ENCODE data around the gene MYORG. TPM values are rescaled to one million over a fixed set of nuclear protein-coding genes. Genes with fewer than 3 reads are reported as not detected.

Gene MYORG
- total and polyA plus RNA-seq, 10 of the 15 experiments (the other 5 are each of a cell fraction or from before 2014, with no cell fraction given): 0.05 to 0.36 (median 0.10) TPM; not detected in 1

DNA sequence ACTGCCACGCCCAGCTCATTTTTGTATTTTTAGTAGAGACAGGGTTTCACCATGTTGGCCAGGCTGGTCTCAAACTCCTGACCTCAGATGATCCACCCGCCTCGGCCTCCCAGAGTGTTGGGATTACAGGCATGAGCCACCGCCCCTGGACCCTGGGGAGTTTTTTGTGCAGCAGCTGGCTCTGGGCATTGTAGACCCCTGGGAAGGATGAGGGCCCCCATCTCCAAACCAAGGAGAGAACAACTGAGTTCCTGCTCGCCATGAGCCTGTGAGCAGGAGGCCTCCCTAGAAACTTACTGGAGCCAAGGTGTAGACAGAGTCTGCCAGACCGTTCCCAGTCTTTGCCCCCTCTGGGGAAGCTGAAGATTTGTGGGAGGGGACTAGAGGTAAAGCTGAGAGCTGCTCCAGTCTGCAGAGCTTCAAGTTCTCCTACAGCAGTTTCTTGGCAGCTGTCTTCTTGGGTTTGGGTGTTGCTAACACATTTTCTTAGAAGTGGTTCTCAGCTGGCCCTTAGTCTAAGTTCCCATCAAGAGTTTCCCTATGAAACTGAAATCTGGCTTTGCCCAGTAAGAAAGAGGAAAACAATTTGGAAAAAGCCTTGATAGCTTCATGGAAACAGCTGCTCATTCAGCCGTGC is 34.9 kb downstream of the MYORG start:
- RAD21 ChIA-PET (ENCODE audit: unreplicated experiment): no interaction called here
- DNase-seq (ENCODE audit: low read depth, low spot score): no peak
- ATAC-seq: no peak
- Histone ChIP-seq H2AFZ (ENCODE audit: control insufficient read depth, low read depth, low read length) (no peak overlapping the region), H4K20me1 (ENCODE audit: control insufficient read depth, insufficient read depth) (no peaks in the 10 kb centered on the region), H3K27ac (ENCODE audit: control insufficient read depth, insufficient read depth) (no peak overlapping the region), H3K4me2 (ENCODE audit: control insufficient read depth, insufficient read depth) (no peak overlapping the region), H3K4me3 (no peak overlapping the region), H3K9me3 (replicated peaks; ENCODE audit: control insufficient read depth, insufficient read depth, low read length) (no peaks in the 10 kb centered on the region), H3K4me1 (ENCODE audit: control insufficient read depth, insufficient read depth, low read length) (no peaks in the 10 kb centered on the region), H3K79me2 (ENCODE audit: control insufficient read depth, insufficient read depth, low read length) (no peaks in the 10 kb centered on the region), H3K36me3 (ENCODE audit: control insufficient read depth in 2 of 2, insufficient read depth in 2 of 2, low read length in 1 of 2) (peaks cover 7 to 22% of the 10 kb centered on the region in 2 experiments), H3K9ac (ENCODE audit: control insufficient read depth, insufficient read depth, low read length) (no peak overlapping the region), H3K27me3 (replicated peaks in 1 of 2; ENCODE audit: control insufficient read depth in 2 of 2, insufficient read depth in 2 of 2, low read length in 1 of 2) (no peaks in the 10 kb centered on the region)
- TF ChIP-seq MTA3 (IDR thresholded peaks at IDR 0.05; ENCODE audit: borderline replicate concordance, low read length): no peak
- TF ChIP-seq SKIL (IDR thresholded peaks at IDR 0.05; ENCODE audit: low read depth, poor library complexity, severe bottlenecking): no peak
- no peak for TF ChIP-seq SMC3 (IDR thresholded peaks at IDR 0.05; ENCODE audit: borderline replicate concordance, low read length)
- TF ChIP-seq SMARCA5 (IDR thresholded peaks at IDR 0.05): no peak
- no peak for TF ChIP-seq STAT3 (IDR thresholded peaks at IDR 0.05; ENCODE audit: low read depth, low read length)
- TF ChIP-seq EED (IDR thresholded peaks at IDR 0.05; ENCODE audit: low read depth): no peak
- no peak for TF ChIP-seq MYC (IDR thresholded peaks at IDR 0.05; ENCODE audit: insufficient read depth, insufficient read length, insufficient replicate concordance, low read length, severe bottlenecking)
- TF ChIP-seq NR2C1 (IDR thresholded peaks at IDR 0.05): no peak
- no peak for TF ChIP-seq SMAD5 (IDR thresholded peaks at IDR 0.05; ENCODE audit: low read depth)
- no peak for TF ChIP-seq JUNB (IDR thresholded peaks at IDR 0.05)
- TF ChIP-seq GATAD2B (conservative IDR thresholded peaks at IDR 0.05; ENCODE audit: low read depth): no peak
- no peak for TF ChIP-seq ZBED1 (IDR thresholded peaks at IDR 0.05; ENCODE audit: borderline replicate concordance)
- no peak for TF ChIP-seq HCFC1 (IDR thresholded peaks at IDR 0.05; ENCODE audit: low read length)
- TF ChIP-seq PAX8 (IDR thresholded peaks at IDR 0.05): no peak
- TF ChIP-seq CHD1 (IDR thresholded peaks at IDR 0.05; ENCODE audit: low read depth, low read length): no peak
- 91% methylated on average over 7 of the region's 7 CpGs for WGBS (ENCODE audit: insufficient coverage, insufficient replicate concordance, low lambda C conversion rate, missing lambda C conversion rate)
- intact Hi-C loops (cut with micrococcal nuclease; ENCODE audit: unreplicated experiment): no loop called here
- in situ Hi-C loops (cut with MboI): no loop called here
- SMC1A ChIA-PET (ENCODE audit: uncharacterized antibody, unreplicated experiment): no interaction called here
- BruUV-seq (replicated peaks): no TSS peak
- FAIRE-seq: no peak
- POLR2A ChIA-PET: no interaction called here
- CTCF ChIA-PET: interaction anchor here (1.3 kb wide), 1 partner anchor 36 kb away, joined by 4 read pairs; no protein-coding TSS in a partner anchor

Data from GM12878 (cell line).